ENCODE data around the gene ANKRD9.
A peak's percentile ranks its signal among the peaks of the same experiment; 100 is the strongest.

ANKRD9 gene

GRCh38 chr14:102505000-102505619, 4.5 kb downstream of the ANKRD9 start:
- WGBS (ENCODE audit: insufficient coverage) = 90% methylated on average over 3 of the region's 7 CpGs

GRCh38 chr14:102504328-102504999, 5.1 kb downstream of the ANKRD9 start:
- 81% methylated on average over 14 of the region's 18 CpGs for WGBS (ENCODE audit: insufficient coverage)
- Histone ChIP-seq H3K27me3 (replicated peaks in 2 of 5; ENCODE audit: control insufficient read depth in 4 of 5, insufficient read depth in 5 of 5, low read length in 4 of 5) (no peaks in the 10 kb centered on the region), H3K4me3 (ENCODE audit: control insufficient read depth in 1 of 7, extremely low read depth in 1 of 7, insufficient read depth in 4 of 7, low read depth in 2 of 7, low read length in 6 of 7) (no peak overlapping the region), H3K9me3 (ENCODE audit: control extremely low read depth in 1 of 5, control insufficient read depth in 4 of 5, insufficient read depth in 2 of 5, low read depth in 1 of 5, low read length in 4 of 5) (no peaks in the 10 kb centered on the region), H3K36me3 (ENCODE audit: control insufficient read depth in 4 of 4, insufficient read depth in 4 of 4, low read length in 3 of 4) (peaks cover 0 to 10% (median 1%) of the 10 kb centered on the region in 4 experiments), H3K4me1 (ENCODE audit: control extremely low read depth in 1 of 4, control insufficient read depth in 4 of 4, insufficient read depth in 4 of 4, low read length in 3 of 4) (peaks cover 0 to 16% (median 12%) of the 10 kb centered on the region in 4 experiments), H3K27ac (ENCODE audit: insufficient read depth in 1 of 2, low read depth in 1 of 2, low read length in 2 of 2, poor library complexity in 1 of 2, severe bottlenecking in 2 of 2) (no peak overlapping the region)
- ChIA-PET POLR2A (no interaction called here), CTCF (interaction anchor here (0.6 to 2.0 kb wide), 4 partner anchors 11 to 249 kb away, joined by 3 to 5 read pairs (median 4); no protein-coding TSS in a partner anchor)
- peak in 1 of 3 donors; percentile 38 for DNase-seq

More at GRCh38 chr14:102505000-102505619, 4.5 kb downstream of the ANKRD9 start:
- no peak for DNase-seq
- peaks cover 0 to 17% (median 13%) of the 10 kb centered on the region in 4 experiments for H3K4me1 ChIP-seq (ENCODE audit: control extremely low read depth in 1 of 4, control insufficient read depth in 4 of 4, insufficient read depth in 4 of 4, low read length in 3 of 4)
- no peaks in the 10 kb centered on the region for H3K9me3 ChIP-seq (ENCODE audit: control extremely low read depth in 1 of 5, control insufficient read depth in 4 of 5, insufficient read depth in 2 of 5, low read depth in 1 of 5, low read length in 4 of 5)
- CTCF ChIA-PET = interaction anchor here (1.0 to 2.0 kb wide), 2 partner anchors 11 to 67 kb away, joined by 4 to 5 read pairs; no protein-coding TSS in a partner anchor
- no peak overlapping the region for H3K27ac ChIP-seq (ENCODE audit: insufficient read depth in 1 of 2, low read depth in 1 of 2, low read length in 2 of 2, poor library complexity in 1 of 2, severe bottlenecking in 2 of 2)
- POLR2A ChIA-PET = no interaction called here
- no peak overlapping the region for H3K4me3 ChIP-seq (ENCODE audit: control insufficient read depth in 1 of 7, extremely low read depth in 1 of 7, insufficient read depth in 4 of 7, low read depth in 2 of 7, low read length in 6 of 7)
- H3K36me3 ChIP-seq (ENCODE audit: control insufficient read depth in 4 of 4, insufficient read depth in 4 of 4, low read length in 3 of 4) = peaks cover 0 to 10% (median 1%) of the 10 kb centered on the region in 4 experiments
- no peaks in the 10 kb centered on the region for H3K27me3 ChIP-seq (replicated peaks in 2 of 5; ENCODE audit: control insufficient read depth in 4 of 5, insufficient read depth in 5 of 5, low read length in 4 of 5)

- WGBS (ENCODE audit: insufficient coverage) = 84% methylated on average over 10 of the region's 12 CpGs
- H3K27ac ChIP-seq (ENCODE audit: insufficient read depth in 1 of 2, low read depth in 1 of 2, low read length in 2 of 2, poor library complexity in 1 of 2, severe bottlenecking in 2 of 2) = no peak overlapping the region
- no peaks in the 10 kb centered on the region for H3K27me3 ChIP-seq (replicated peaks in 2 of 5; ENCODE audit: control insufficient read depth in 4 of 5, insufficient read depth in 5 of 5, low read length in 4 of 5)
- H3K9me3 ChIP-seq (ENCODE audit: control extremely low read depth in 1 of 5, control insufficient read depth in 4 of 5, insufficient read depth in 2 of 5, low read depth in 1 of 5, low read length in 4 of 5) = no peaks in the 10 kb centered on the region
- H3K36me3 ChIP-seq (ENCODE audit: control insufficient read depth in 4 of 4, insufficient read depth in 4 of 4, low read length in 3 of 4) = peaks cover 0 to 15% (median 5%) of the 10 kb centered on the region in 4 experiments
- ChIA-PET CTCF (interaction anchor here (0.6 to 2.0 kb wide), 3 partner anchors 14 to 248 kb away, joined by 3 to 5 read pairs (median 3); no protein-coding TSS in a partner anchor), POLR2A (no interaction called here)
- DNase-seq = no peak
- H3K4me1 ChIP-seq (ENCODE audit: control extremely low read depth in 1 of 4, control insufficient read depth in 4 of 4, insufficient read depth in 4 of 4, low read length in 3 of 4) = peaks cover 0 to 12% (median 8%) of the 10 kb centered on the region in 4 experiments
- no peak overlapping the region for H3K4me3 ChIP-seq (ENCODE audit: control insufficient read depth in 1 of 7, extremely low read depth in 1 of 7, insufficient read depth in 4 of 7, low read depth in 2 of 7, low read length in 6 of 7)
These were observed 5.8 kb downstream of the ANKRD9 start for GRCh38 chr14:102503641-102504327.

GRCh38 chr14:102502571-102502970, 7.0 kb downstream of the ANKRD9 start:
- CTCF ChIA-PET = no interaction called here
- peaks cover 0 to 11% (median 8%) of the 10 kb centered on the region in 4 experiments for H3K4me1 ChIP-seq (ENCODE audit: control extremely low read depth in 1 of 4, control insufficient read depth in 4 of 4, insufficient read depth in 4 of 4, low read length in 3 of 4)
- POLR2A ChIA-PET = no interaction called here
- H3K27ac ChIP-seq (ENCODE audit: insufficient read depth in 1 of 2, low read depth in 1 of 2, low read length in 2 of 2, poor library complexity in 1 of 2, severe bottlenecking in 2 of 2) = no peak overlapping the region
- DNase-seq = no peak
- no peaks in the 10 kb centered on the region for H3K9me3 ChIP-seq (ENCODE audit: control extremely low read depth in 1 of 5, control insufficient read depth in 4 of 5, insufficient read depth in 2 of 5, low read depth in 1 of 5, low read length in 4 of 5)
- no peaks in the 10 kb centered on the region for H3K27me3 ChIP-seq (replicated peaks in 2 of 5; ENCODE audit: control insufficient read depth in 4 of 5, insufficient read depth in 5 of 5, low read length in 4 of 5)
- peaks cover 0 to 21% (median 12%) of the 10 kb centered on the region in 4 experiments for H3K36me3 ChIP-seq (ENCODE audit: control insufficient read depth in 4 of 4, insufficient read depth in 4 of 4, low read length in 3 of 4)
- WGBS (ENCODE audit: insufficient coverage) = 92% methylated on average over 10 of the region's 10 CpGs
- no peak overlapping the region for H3K4me3 ChIP-seq (ENCODE audit: control insufficient read depth in 1 of 7, extremely low read depth in 1 of 7, insufficient read depth in 4 of 7, low read depth in 2 of 7, low read length in 6 of 7)

GRCh38 chr14:102501751-102502315, 7.7 kb downstream of the ANKRD9 start:
- Histone ChIP-seq H3K27ac (ENCODE audit: insufficient read depth in 1 of 2, low read depth in 1 of 2, low read length in 2 of 2, poor library complexity in 1 of 2, severe bottlenecking in 2 of 2) (no peak overlapping the region), H3K36me3 (ENCODE audit: control insufficient read depth in 4 of 4, insufficient read depth in 4 of 4, low read length in 3 of 4) (peaks cover 0 to 21% (median 12%) of the 10 kb centered on the region in 4 experiments), H3K4me3 (ENCODE audit: control insufficient read depth in 1 of 7, extremely low read depth in 1 of 7, insufficient read depth in 4 of 7, low read depth in 2 of 7, low read length in 6 of 7) (no peak overlapping the region), H3K27me3 (replicated peaks in 2 of 5; ENCODE audit: control insufficient read depth in 4 of 5, insufficient read depth in 5 of 5, low read length in 4 of 5) (no peaks in the 10 kb centered on the region), H3K4me1 (ENCODE audit: control extremely low read depth in 1 of 4, control insufficient read depth in 4 of 4, insufficient read depth in 4 of 4, low read length in 3 of 4) (peaks cover 0 to 11% (median 8%) of the 10 kb centered on the region in 4 experiments), H3K9me3 (ENCODE audit: control extremely low read depth in 1 of 5, control insufficient read depth in 4 of 5, insufficient read depth in 2 of 5, low read depth in 1 of 5, low read length in 4 of 5) (no peaks in the 10 kb centered on the region)
- WGBS (ENCODE audit: insufficient coverage) = 96% methylated on average over 18 of the region's 20 CpGs
- POLR2A ChIA-PET = no interaction called here
- CTCF ChIA-PET = interaction anchor here (1.0 kb wide), 1 partner anchor 12 kb away, joined by 3 read pairs; no protein-coding TSS in a partner anchor
- DNase-seq = no peak

GRCh38 chr14:102500713-102501112, 8.9 kb downstream of the ANKRD9 start:
- Histone ChIP-seq H3K4me3 (ENCODE audit: control insufficient read depth in 1 of 7, extremely low read depth in 1 of 7, insufficient read depth in 4 of 7, low read depth in 2 of 7, low read length in 6 of 7) (no peak overlapping the region), H3K36me3 (ENCODE audit: control insufficient read depth in 4 of 4, insufficient read depth in 4 of 4, low read length in 3 of 4) (peaks cover 0 to 14% (median 9%) of the 10 kb centered on the region in 4 experiments), H3K4me1 (ENCODE audit: control extremely low read depth in 1 of 4, control insufficient read depth in 4 of 4, insufficient read depth in 4 of 4, low read length in 3 of 4) (peaks cover 0 to 11% (median 8%) of the 10 kb centered on the region in 4 experiments), H3K27me3 (replicated peaks in 2 of 5; ENCODE audit: control insufficient read depth in 4 of 5, insufficient read depth in 5 of 5, low read length in 4 of 5) (no peaks in the 10 kb centered on the region), H3K9me3 (ENCODE audit: control extremely low read depth in 1 of 5, control insufficient read depth in 4 of 5, insufficient read depth in 2 of 5, low read depth in 1 of 5, low read length in 4 of 5) (no peaks in the 10 kb centered on the region), H3K27ac (ENCODE audit: insufficient read depth in 1 of 2, low read depth in 1 of 2, low read length in 2 of 2, poor library complexity in 1 of 2, severe bottlenecking in 2 of 2) (no peak overlapping the region)
- ChIA-PET POLR2A (no interaction called here), CTCF (interaction anchor here (0.8 to 1.1 kb wide), 3 partner anchors 50 to 201 kb away, joined by 3 to 4 read pairs (median 3); no protein-coding TSS in a partner anchor)
- WGBS (ENCODE audit: insufficient coverage) = 96% methylated on average over 3 of the region's 3 CpGs
- no peak for DNase-seq
